ENCODE results near the gene SMC6. TPM values are rescaled to one million over a fixed set of nuclear protein-coding genes. Genes with fewer than 3 reads are reported as not detected.

SMC6 gene, protein sequence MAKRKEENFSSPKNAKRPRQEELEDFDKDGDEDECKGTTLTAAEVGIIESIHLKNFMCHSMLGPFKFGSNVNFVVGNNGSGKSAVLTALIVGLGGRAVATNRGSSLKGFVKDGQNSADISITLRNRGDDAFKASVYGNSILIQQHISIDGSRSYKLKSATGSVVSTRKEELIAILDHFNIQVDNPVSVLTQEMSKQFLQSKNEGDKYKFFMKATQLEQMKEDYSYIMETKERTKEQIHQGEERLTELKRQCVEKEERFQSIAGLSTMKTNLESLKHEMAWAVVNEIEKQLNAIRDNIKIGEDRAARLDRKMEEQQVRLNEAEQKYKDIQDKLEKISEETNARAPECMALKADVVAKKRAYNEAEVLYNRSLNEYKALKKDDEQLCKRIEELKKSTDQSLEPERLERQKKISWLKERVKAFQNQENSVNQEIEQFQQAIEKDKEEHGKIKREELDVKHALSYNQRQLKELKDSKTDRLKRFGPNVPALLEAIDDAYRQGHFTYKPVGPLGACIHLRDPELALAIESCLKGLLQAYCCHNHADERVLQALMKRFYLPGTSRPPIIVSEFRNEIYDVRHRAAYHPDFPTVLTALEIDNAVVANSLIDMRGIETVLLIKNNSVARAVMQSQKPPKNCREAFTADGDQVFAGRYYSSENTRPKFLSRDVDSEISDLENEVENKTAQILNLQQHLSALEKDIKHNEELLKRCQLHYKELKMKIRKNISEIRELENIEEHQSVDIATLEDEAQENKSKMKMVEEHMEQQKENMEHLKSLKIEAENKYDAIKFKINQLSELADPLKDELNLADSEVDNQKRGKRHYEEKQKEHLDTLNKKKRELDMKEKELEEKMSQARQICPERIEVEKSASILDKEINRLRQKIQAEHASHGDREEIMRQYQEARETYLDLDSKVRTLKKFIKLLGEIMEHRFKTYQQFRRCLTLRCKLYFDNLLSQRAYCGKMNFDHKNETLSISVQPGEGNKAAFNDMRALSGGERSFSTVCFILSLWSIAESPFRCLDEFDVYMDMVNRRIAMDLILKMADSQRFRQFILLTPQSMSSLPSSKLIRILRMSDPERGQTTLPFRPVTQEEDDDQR
- 26.0 to 35.6 TPM (median 31.6 TPM) in 5 replicates for total RNA-seq (2022; extraction: Qiagen RNA extraction; ENCODE audit: low read depth)

GRCh38 chr2:17753803-17754663, at the start of gene SMC6, which contains the start of gene GEN1:
Gene SMC6 (minus strand): TSS chr2:17753810. CDS start chr2:17745946, 7,864 bp downstream.
Gene GEN1 (plus strand): TSS chr2:17754138. CDS start chr2:17759944, 5,806 bp downstream.

Other genes starting within 250 kb of the SMC6 start
- gene RAD51AP2, start 235.4 kb downstream of the SMC6 start, total RNA-seq (2022; extraction: Qiagen RNA extraction; ENCODE audit: low read depth): not detected in 5 replicates
- not detected in 5 replicates for gene VSNL1, start 213.1 kb downstream of the SMC6 start, total RNA-seq (2022; extraction: Qiagen RNA extraction; ENCODE audit: low read depth)
- gene GEN1, start 328 bp upstream of the SMC6 start, total RNA-seq (2022; extraction: Qiagen RNA extraction; ENCODE audit: low read depth): 11.4 to 16.4 TPM (median 14.5 TPM) in 5 replicates
- gene MSGN1, start 62.6 kb upstream of the SMC6 start, total RNA-seq (2022; extraction: Qiagen RNA extraction; ENCODE audit: low read depth): not detected in 5 replicates
- gene KCNS3, start 124.9 kb upstream of the SMC6 start, total RNA-seq (2022; extraction: Qiagen RNA extraction; ENCODE audit: low read depth): 1.1 to 1.4 TPM (median 1.2 TPM) in 5 replicates